NCI-H2081 (cell line): Measurements from ENCODE around the gene KLHL17.
"Not testable (repeated sequence)": the region's sequence is repeated elsewhere in the genome, so short reads cannot be mapped to it uniquely, and the experiment has no call there.

Source experiments
- DNase-seq, 2 experiments: peaks; one replicate each; lab custom pipeline; 2025; lab: John Stamatoyannopoulos, UW

The KLHL17 gene

GRCh38 chr1:980602-981395 is 20.4 kb downstream of the KLHL17 start:
- no peak for DNase-seq

GRCh38 chr1:981491-981954 is 21.1 kb downstream of the KLHL17 start:
- no peak for DNase-seq

- no peak for DNase-seq
Observed at GRCh38 chr1:981955-982558, 21.7 kb downstream of the KLHL17 start, which contains the start of gene PERM1. PERM1 (minus strand) TSS chr1:982093; CDS start chr1:981029, 1,064 bp downstream.

GRCh38 chr1:982765-983436 is 22.5 kb downstream of the KLHL17 start:
- no peak for DNase-seq

- no peak for DNase-seq
Observed at GRCh38 chr1:983798-984475, 23.6 kb downstream of the KLHL17 start.

- DNase-seq = no peak
Observed at GRCh38 chr1:984476-984814, 24.1 kb downstream of the KLHL17 start.

- DNase-seq = no peak
Observed at GRCh38 chr1:985126-985525, 24.7 kb downstream of the KLHL17 start.

- not testable (repeated sequence) for DNase-seq
Observed at GRCh38 chr1:988061-988460, 27.7 kb downstream of the KLHL17 start.

GRCh38 chr1:991275-991674 is 30.9 kb downstream of the KLHL17 start:
- DNase-seq = not testable (repeated sequence)

- DNase-seq = no peak
Observed at GRCh38 chr1:991895-992294, 31.5 kb downstream of the KLHL17 start.

GRCh38 chr1:992362-992761 is 32.0 kb downstream of the KLHL17 start:
- DNase-seq = no peak

GRCh38 chr1:993379-993995 is 33.1 kb downstream of the KLHL17 start:
- no peak for DNase-seq

GRCh38 chr1:994546-994945 is 34.2 kb downstream of the KLHL17 start:
- DNase-seq = not testable (repeated sequence)

- DNase-seq = no peak
Observed at GRCh38 chr1:995665-996633, 35.6 kb downstream of the KLHL17 start.

GRCh38 chr1:996851-997712 is 36.7 kb downstream of the KLHL17 start:
- no peak for DNase-seq

GRCh38 chr1:997713-997992 is 37.3 kb downstream of the KLHL17 start:
- DNase-seq = no peak

GRCh38 chr1:997993-998744 is 37.8 kb downstream of the KLHL17 start:
- DNase-seq = no peak

- no peak for DNase-seq
Observed at GRCh38 chr1:998745-998994, 38.3 kb downstream of the KLHL17 start.

- no peak for DNase-seq
Observed at GRCh38 chr1:998995-999724, 38.8 kb downstream of the KLHL17 start.
